GM18502 (cell line): ENCODE results near the gene ARID5A.
"Not testable (repeated sequence)": the region's sequence is repeated elsewhere in the genome, so short reads cannot be mapped to it uniquely, and the experiment has no call there.

Experiments used
- ATAC-seq: cut with Tn5 transposase; IDR thresholded peaks from one replicate; pipeline ENCODE4 v1.9.1; 2021; ENCODE audit warnings: mild to moderate bottlenecking; ENCODE audit not compliant: unreplicated experiment, poor library complexity

Gene ARID5A

GRCh38 chr2:96553176-96553956 lies 16.8 kb downstream of the ARID5A start:
- ATAC-seq = no peak

- ATAC-seq = not testable (repeated sequence)
Observed at GRCh38 chr2:96553957-96554292, 17.4 kb downstream of the ARID5A start.

GRCh38 chr2:96554293-96555145 lies 18.0 kb downstream of the ARID5A start:
- ATAC-seq = peak; percentile 59

- ATAC-seq = no peak
Observed at GRCh38 chr2:96555146-96555610, 18.6 kb downstream of the ARID5A start.

GRCh38 chr2:96556441-96557330 lies 20.1 kb downstream of the ARID5A start:
- ATAC-seq = no peak

- not testable (repeated sequence) for ATAC-seq
Observed at GRCh38 chr2:96557421-96557820, 20.9 kb downstream of the ARID5A start.

- ATAC-seq = no peak
Observed at GRCh38 chr2:96558061-96558460, 21.5 kb downstream of the ARID5A start.

- ATAC-seq = no peak
Observed at GRCh38 chr2:96558485-96558884, 21.9 kb downstream of the ARID5A start.

GRCh38 chr2:96564026-96564425 lies 27.5 kb downstream of the ARID5A start:
- no peak for ATAC-seq

GRCh38 chr2:96564563-96564962 lies 28.0 kb downstream of the ARID5A start:
- ATAC-seq = no peak

GRCh38 chr2:96565111-96565510 lies 28.6 kb downstream of the ARID5A start:
- ATAC-seq = no peak

GRCh38 chr2:96568094-96568493 lies 31.5 kb downstream of the ARID5A start:
- ATAC-seq = no peak

- ATAC-seq = no peak
Observed at GRCh38 chr2:96574364-96574763, 37.8 kb downstream of the ARID5A start.

GRCh38 chr2:96575785-96576456 lies 39.4 kb downstream of the ARID5A start:
- ATAC-seq = no peak

- ATAC-seq = no peak
Observed at GRCh38 chr2:96577501-96577900, 40.9 kb downstream of the ARID5A start.

GRCh38 chr2:96578731-96579130 lies 42.2 kb downstream of the ARID5A start:
- no peak for ATAC-seq

GRCh38 chr2:96579422-96579821 lies 42.9 kb downstream of the ARID5A start:
- ATAC-seq = no peak

- no peak for ATAC-seq
Observed at GRCh38 chr2:96580771-96581170, 44.2 kb downstream of the ARID5A start.

- ATAC-seq = no peak
Observed at GRCh38 chr2:96584017-96584416, 47.5 kb downstream of the ARID5A start.

- ATAC-seq = no peak
Observed at GRCh38 chr2:96587843-96588242, 51.3 kb downstream of the ARID5A start.
